ENCODE data around the gene ENOSF1. TPM values are rescaled to one million over a fixed set of nuclear protein-coding genes. Genes with fewer than 3 reads are reported as not detected.

ENOSF1 gene
- total and polyA plus RNA-seq, 2 of the 13 experiments (the other 11 are each of a cell fraction or from before 2014, with no cell fraction given) = 37.6 to 40.1 TPM

DNA sequence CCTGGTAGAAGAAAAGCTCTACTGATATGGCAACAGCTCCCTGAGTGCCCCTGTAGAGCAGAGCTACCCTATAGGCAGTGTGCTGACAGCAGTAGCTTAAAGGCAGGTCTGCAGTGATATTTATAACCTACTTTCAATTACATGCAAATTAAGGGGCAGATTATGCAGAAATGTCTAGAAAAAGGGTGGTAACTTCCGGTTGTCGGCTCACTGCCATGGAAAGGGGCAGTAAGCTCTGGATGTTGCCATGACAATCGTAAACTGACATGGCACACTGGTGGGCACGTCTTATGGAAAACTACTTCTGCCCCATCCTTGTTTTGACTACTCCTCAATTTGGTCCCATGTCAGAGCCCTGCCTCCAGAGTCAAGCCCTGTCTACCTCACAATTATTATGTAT is 57.8 kb downstream of the ENOSF1 start:
- no peaks in the 10 kb centered on the region for H3K9me3 ChIP-seq (ENCODE audit: low read length)
- no peaks in the 10 kb centered on the region for H3K27me3 ChIP-seq (ENCODE audit: control insufficient read depth in 1 of 2, insufficient read depth in 2 of 2, low read length in 2 of 2)
- in situ Hi-C loops (cut with HindIII; ENCODE audit: extremely low pct_ligation_motif_present, low pct_unique_long_range_greater_than_20kb) = no loop called here
- TF ChIP-seq ZNF232 (CRISPR knock-in tag; IDR thresholded peaks at IDR 0.05; ENCODE audit: borderline replicate concordance) = no peak
- no peak overlapping the region for H3K4me3 ChIP-seq (replicated peaks in 1 of 3; ENCODE audit: insufficient read depth in 1 of 3, low read depth in 2 of 3, low read length in 3 of 3)
- peaks cover 10% of the 10 kb centered on the region; the same call in 1 of the 2 replicates for H4K20me1 ChIP-seq (ENCODE audit: insufficient read depth, low read length)
- intact Hi-C loops (cut with micrococcal nuclease; ENCODE audit: unreplicated experiment) = loop anchor here (10.0 kb wide), 1 partner anchor 180 kb away; no protein-coding TSS in a partner anchor
- peaks cover 47% of the 10 kb centered on the region for H3K79me2 ChIP-seq (ENCODE audit: insufficient read depth, low read length)
- DNase-seq (ENCODE audit: low spot score) = no peak
- POLR2A ChIA-PET = no interaction called here
- H3K27ac ChIP-seq (ENCODE audit: extremely low read length, insufficient read depth, low read length) = no peak overlapping the region
- H3K36me3 ChIP-seq (replicated peaks in 1 of 2; ENCODE audit: control insufficient read depth in 1 of 2, insufficient read depth in 2 of 2, low read length in 2 of 2) = peaks cover 0 to 7% of the 10 kb centered on the region in 2 experiments; a peak in 4 of 5 replicates
- peaks cover 71% of the 10 kb centered on the region for H3K4me1 ChIP-seq (ENCODE audit: insufficient read depth, low read length)
- no peak overlapping the region for H2AFZ ChIP-seq (ENCODE audit: low read length)
- no peak for FAIRE-seq
- no peak for ATAC-seq
- BruUV-seq (replicated peaks) = no TSS peak
- CTCF ChIA-PET (ENCODE audit: low intra/inter-chr PET ratio, low total read pairs) = no interaction called here
- WGBS (ENCODE audit: low lambda C conversion rate) = 96% methylated on average over 4 of the region's 4 CpGs
- no peak overlapping the region for H3K9ac ChIP-seq (ENCODE audit: insufficient read depth, low read depth, low read length)
- no peak overlapping the region for H3K4me2 ChIP-seq (ENCODE audit: low read depth, low read length)

DNA sequence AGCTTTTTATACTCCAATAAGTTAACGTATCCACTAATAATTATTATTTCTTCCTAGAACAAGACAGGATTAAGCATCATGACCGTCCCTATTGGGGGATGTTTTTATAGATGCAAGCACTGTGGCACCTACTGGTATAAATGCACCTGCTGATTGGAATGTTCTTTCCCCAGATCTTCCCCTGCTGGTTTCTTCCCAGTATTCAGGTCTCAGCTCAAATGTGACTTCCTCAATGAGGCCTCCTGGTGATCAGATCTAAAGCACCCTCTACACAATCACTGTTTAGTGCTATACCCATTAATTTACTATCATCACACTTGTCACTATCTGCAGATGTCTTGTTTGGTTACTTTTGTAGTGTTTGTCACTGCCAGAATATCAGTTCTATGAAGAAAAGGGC is 58.9 kb downstream of the ENOSF1 start:
- in situ Hi-C loops (cut with HindIII; ENCODE audit: extremely low pct_ligation_motif_present, low pct_unique_long_range_greater_than_20kb) (no loop called here), intact Hi-C loops (cut with micrococcal nuclease; ENCODE audit: unreplicated experiment) (loop anchor here (10.0 kb wide), 1 partner anchor 181 kb away; no protein-coding TSS in a partner anchor)
- ChIA-PET CTCF (ENCODE audit: low intra/inter-chr PET ratio, low total read pairs) (no interaction called here), POLR2A (no interaction called here)
- BruUV-seq (replicated peaks) = no TSS peak
- H3K9me3 ChIP-seq (ENCODE audit: low read length) = no peaks in the 10 kb centered on the region
- no peak overlapping the region for H3K4me3 ChIP-seq (replicated peaks in 1 of 3; ENCODE audit: insufficient read depth in 1 of 3, low read depth in 2 of 3, low read length in 3 of 3)
- TF ChIP-seq CEBPB (IDR thresholded peaks at IDR 0.05; ENCODE audit: borderline replicate concordance, low read depth, low read length) (no peak), ISL2 (CRISPR knock-in tag; IDR thresholded peaks at IDR 0.05) (no peak), ZMYM2 (CRISPR knock-in tag; IDR thresholded peaks at IDR 0.05) (no peak), ZBTB1 (CRISPR knock-in tag; IDR thresholded peaks at IDR 0.05; ENCODE audit: borderline replicate concordance) (no peak), POLR2AphosphoS5 (IDR thresholded peaks at IDR 0.05; ENCODE audit: low read depth, low read length) (peak; percentile 34; the same call in 1 of the 2 replicates), ZFP90 (CRISPR knock-in tag; IDR thresholded peaks at IDR 0.05; ENCODE audit: borderline replicate concordance) (no peak)
- TF ChIP-seq, protein P1, sequence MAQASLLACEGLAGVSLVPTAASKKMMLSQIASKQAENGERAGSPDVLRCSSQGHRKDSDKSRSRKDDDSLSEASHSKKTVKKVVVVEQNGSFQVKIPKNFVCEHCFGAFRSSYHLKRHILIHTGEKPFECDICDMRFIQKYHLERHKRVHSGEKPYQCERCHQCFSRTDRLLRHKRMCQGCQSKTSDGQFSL (CRISPR knock-in tag; IDR thresholded peaks at IDR 0.05) = no peak
- H3K27me3 ChIP-seq (ENCODE audit: control insufficient read depth in 1 of 2, insufficient read depth in 2 of 2, low read length in 2 of 2) = no peaks in the 10 kb centered on the region
- no peaks in the 10 kb centered on the region for H3K36me3 ChIP-seq (replicated peaks in 1 of 2; ENCODE audit: control insufficient read depth in 1 of 2, insufficient read depth in 2 of 2, low read length in 2 of 2)
- no peak overlapping the region for H3K9ac ChIP-seq (ENCODE audit: insufficient read depth, low read depth, low read length)
- no peak for ATAC-seq
- no peak for DNase-seq (ENCODE audit: low spot score)
- H3K27ac ChIP-seq (ENCODE audit: extremely low read length, insufficient read depth, low read length) = no peak overlapping the region
- 93% methylated on average over 2 of the region's 2 CpGs for WGBS (ENCODE audit: low lambda C conversion rate)
- peaks cover 67% of the 10 kb centered on the region for H3K4me1 ChIP-seq (ENCODE audit: insufficient read depth, low read length)
- H2AFZ ChIP-seq (ENCODE audit: low read length) = no peak overlapping the region
- H3K79me2 ChIP-seq (ENCODE audit: insufficient read depth, low read length) = peaks cover 36% of the 10 kb centered on the region
- 0 out of 2 replicates have a peak, but pooled peaks cover 1% of the 10 kb centered on the region for H4K20me1 ChIP-seq (ENCODE audit: insufficient read depth, low read length)
- no peak for FAIRE-seq
- no peak overlapping the region for H3K4me2 ChIP-seq (ENCODE audit: low read depth, low read length)

All from HepG2 (cell line).